SK-MEL-5 (cell line): Measurements from ENCODE around the gene PMPCA. TPM values are rescaled to one million over a fixed set of nuclear protein-coding genes. Genes with fewer than 3 reads are reported as not detected.

Experiments
- DNase-seq: peaks from one replicate; pipeline ENCODE4 v3.0.0-alpha.2; 2016; ENCODE audit warnings: low read depth, low spot score
- in situ Hi-C: cut with HindIII; loops from 2 replicates; pipeline ENCODE4 v1.10.0; 2016; ENCODE audit warnings: low sequenced_read_pairs, high pct_unique_total_duplicates, low pct_unique_long_range_greater_than_20kb
- total RNA-seq: library from RNA; depleted of rRNA; stranded (reverse); fragments of >200 nt; shearing (Covaris generic); gene quantifications from 2 replicates; pipeline ENCODE4 v1.2.3, GENCODE V29; 2014

The PMPCA gene
- total RNA-seq, 1 experiment from 2014 or later: 50.6 TPM

GRCh38 chr9:136438548-136439480, 28.4 kb downstream of the PMPCA start:
- in situ Hi-C loops: no loop called here
- no peak for DNase-seq

DNA sequence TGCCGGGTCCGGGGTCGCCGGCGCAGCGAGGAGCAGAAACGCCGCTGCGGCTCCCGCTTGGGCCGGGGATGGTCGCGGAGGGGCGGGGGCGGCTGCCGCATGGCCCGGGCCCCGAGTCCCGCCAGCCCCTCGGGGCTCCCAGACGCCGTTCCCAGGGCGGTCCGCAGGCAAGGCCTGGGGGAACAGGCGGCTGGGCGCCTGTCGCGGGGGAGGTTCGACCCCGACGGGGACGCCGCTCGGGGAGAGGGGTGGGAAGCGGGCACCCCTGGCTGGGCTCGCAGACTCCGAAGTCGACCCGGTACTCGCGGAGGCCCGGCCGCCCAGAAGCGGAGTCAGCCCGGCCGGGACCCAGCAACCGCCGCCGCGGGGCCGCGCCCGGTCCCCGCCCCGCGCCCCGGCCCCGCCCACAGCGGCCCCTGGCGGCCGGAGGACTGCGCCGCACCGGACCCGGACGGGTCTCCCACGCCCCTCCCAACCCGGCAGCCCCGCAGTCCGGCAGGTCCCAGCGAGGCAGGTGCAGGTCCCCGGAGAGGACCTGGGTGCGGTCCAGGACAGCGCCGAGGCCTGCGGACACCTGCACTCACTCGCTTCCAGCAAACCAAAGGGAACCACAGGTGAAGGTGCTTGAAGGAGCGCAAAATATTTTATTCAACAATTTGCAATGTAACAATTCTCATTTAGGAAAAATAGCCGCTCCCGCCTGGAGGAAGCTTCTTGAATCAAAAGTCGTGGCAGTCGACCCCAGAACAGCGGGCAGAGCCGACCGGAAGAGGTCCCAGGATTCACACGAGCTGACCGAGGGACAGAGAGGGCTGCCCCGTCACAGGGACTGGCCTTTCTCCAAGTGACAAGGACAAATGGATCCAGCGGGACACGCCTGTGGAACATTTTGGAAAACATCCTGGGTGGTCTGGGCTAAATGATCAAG, 29.3 kb downstream of the PMPCA start, which contains the start of gene INPP5E:
Gene INPP5E, minus strand, starts transcription at position 365 of the 928 bp plus-strand sequence. CDS start 426 bp downstream, outside the sequence.
- DNase-seq: peak; percentile 56
- in situ Hi-C loops: no loop called here

DNA sequence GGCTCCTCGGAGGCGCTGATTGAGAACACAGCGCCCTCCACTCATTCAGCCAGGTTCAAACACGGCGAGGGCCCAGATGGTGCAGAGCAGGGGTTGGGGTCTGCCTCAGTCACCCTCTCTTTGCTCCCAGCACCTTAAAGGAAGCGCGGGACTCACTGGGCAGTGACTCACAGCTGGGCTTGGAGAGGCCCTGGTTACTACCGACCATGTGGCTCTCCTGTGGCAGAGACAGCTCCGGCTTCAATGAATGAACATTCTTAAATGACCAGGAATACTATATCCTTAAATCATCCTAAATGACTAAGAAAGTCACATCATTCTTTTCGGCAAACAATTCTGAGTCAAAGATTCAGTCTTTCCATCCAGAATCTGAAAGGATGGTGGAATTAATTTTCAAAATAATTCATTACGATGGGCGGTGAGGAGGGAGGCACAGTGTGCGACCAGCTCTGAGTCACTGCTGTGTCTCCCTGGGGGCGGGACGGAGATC, 30.8 kb downstream of the PMPCA start:
- in situ Hi-C loops: no loop called here
- DNase-seq: no peak

GRCh38 chr9:136441681-136442245, 31.3 kb downstream of the PMPCA start:
- no peak for DNase-seq
- in situ Hi-C loops: no loop called here

- in situ Hi-C loops: no loop called here
- DNase-seq: no peak
These were observed 31.8 kb downstream of the PMPCA start for GRCh38 chr9:136442265-136442664.

GRCh38 chr9:136443087-136443486, 32.6 kb downstream of the PMPCA start:
- in situ Hi-C loops: no loop called here

GRCh38 chr9:136443687-136444086, 33.2 kb downstream of the PMPCA start:
- no peak for DNase-seq
- in situ Hi-C loops: no loop called here

More at GRCh38 chr9:136443087-136443486, 32.6 kb downstream of the PMPCA start:
- no peak for DNase-seq

- in situ Hi-C loops: no loop called here
- no peak for DNase-seq
These were observed 33.6 kb downstream of the PMPCA start for GRCh38 chr9:136444102-136444501.

DNA sequence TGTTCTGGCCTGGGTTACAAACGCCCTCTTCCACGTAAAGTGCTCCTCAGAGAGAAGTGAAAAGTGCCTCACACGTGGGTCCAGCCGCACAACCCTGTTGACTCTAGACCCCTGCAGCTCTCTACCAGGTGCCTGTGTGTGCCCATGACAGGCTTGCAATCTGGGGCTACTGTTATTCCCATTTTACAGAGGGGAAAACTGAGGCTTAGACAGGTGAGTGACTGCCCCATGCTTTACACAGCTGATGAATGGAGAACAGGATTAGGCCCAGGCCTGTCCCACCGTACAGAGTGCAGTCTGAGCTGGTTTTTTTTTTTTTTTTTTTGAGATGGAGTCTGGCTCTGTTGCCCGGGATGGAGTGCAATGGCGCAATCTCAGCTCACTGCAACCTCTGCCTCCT, 35.3 kb downstream of the PMPCA start:
- in situ Hi-C loops: no loop called here
- DNase-seq: no peak

- DNase-seq: no peak
- in situ Hi-C loops: no loop called here
These were observed 36.8 kb downstream of the PMPCA start for GRCh38 chr9:136447173-136447778.

DNA sequence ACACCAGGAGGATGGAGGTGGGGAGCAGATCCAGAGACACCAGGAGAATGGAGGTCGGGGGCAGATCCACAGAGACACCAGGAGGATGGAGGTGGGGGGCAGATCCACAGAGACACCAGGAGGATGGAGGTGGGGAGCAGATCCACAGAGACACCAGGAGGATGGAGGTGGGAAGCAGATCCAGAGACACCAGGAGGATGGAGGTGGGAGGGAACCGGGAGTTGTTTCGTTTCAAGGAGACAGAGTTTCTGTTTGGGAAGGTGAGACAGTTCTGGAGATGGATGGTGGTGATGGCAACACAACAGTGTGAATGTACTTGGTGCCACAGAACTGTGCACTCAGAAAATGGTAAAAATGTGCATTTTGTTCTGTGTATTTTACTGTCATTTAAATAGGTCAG, 38.2 kb downstream of the PMPCA start:
- DNase-seq: no peak
- in situ Hi-C loops: no loop called here

GRCh38 chr9:136451221-136451877, 40.9 kb downstream of the PMPCA start:
- DNase-seq: no peak
- in situ Hi-C loops: no loop called here

GRCh38 chr9:136453326-136453725, 42.9 kb downstream of the PMPCA start:
- DNase-seq: no peak
- in situ Hi-C loops: no loop called here

DNA sequence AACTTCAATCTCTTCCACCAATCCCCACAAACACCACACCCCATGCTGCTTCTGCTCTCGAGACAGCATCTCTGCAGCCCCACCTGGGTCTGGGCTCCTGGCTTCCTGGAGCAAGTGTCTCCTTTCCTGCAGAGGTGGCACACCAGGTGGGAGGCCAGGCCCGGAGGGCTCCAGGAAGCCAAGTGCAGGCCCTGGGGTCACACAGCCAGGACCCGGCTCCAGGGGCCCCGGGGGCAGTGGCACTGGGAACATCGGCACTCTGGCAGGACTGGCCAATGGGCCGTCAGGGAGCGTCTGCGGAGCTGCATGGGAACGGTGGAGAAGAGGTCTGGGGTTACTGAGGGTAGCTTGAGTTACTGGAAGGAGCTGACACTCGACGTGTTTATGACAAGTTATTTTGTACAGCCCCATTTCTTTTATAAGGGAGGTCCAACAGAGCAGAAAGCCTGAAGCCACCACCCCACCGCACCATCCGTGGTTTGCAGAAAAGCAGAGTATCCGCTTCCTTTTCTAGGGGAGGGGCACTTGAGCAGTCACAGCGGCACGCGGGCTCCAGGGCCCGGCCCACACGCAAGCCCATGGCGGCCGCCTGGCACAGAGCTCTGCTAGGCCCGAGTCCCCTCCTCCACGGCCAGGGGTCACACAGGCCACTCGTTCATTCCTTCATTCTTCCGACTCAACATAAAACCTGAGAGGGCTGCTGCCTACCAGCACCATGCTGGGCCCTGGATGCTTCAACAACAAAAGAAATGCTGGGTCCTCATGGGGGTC, 43.8 kb downstream of the PMPCA start:
- in situ Hi-C loops: no loop called here
- DNase-seq: no peak

DNA sequence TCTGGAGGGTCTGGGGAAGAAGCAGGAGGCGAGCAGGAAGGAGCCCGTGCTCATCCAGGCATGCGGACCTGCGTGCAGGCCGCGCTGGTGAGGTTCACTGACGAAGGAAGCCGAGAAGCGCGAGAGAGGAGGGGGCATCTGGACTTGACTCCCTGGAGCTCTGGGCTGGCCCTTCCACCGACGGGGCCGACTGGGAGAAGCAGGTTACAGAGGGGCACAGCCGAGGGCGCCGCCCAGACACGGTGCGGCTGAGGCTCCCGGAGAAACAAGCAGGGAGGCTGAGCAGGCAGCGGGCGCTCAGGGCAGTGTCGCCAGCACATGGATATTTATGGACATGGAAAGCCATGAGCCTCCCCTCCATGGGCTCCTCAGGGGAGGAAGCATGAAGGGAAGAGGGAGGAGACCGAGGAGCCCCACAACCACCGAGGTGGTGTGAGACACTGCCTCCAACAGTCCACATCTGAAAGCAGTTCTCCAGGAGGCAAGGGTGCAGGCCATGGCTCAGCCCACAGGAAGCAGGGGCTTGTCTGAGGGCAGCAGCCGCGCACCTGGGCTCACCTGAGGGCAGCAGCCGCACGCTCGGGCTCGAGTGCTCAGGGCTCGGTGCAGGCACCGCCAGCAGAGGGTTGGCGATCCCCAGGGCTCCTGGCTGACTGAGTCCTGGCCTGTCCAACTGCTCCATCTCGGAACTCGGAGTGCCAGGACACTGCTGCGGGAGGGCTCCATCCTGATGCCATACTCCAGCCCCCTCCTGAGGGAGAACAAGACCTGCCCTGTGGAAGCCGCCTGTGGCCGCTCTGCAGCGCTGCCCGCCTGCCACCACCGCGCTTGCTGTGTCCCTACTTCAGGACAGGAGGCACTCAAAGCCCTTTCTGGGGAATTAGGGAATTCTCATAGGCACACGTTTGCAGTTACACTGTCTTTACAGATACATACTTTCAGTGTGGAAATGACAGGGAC, 44.9 kb downstream of the PMPCA start:
- in situ Hi-C loops: no loop called here
- DNase-seq: no peak
